OCI-LY1 (cell line): ENCODE results near the gene AMPD3.

Source experiments
- CTCF ChIP-seq: fragments of 200-600 bp; sonication (generic), shearing (Covaris generic); IDR thresholded peaks from 2 replicates; pipeline ENCODE4 v1.5.1; 2017; ENCODE audit warnings: mild to moderate bottlenecking, antibody characterized with exemption, low read length, moderate library complexity, mixed read lengths
- EZH2 ChIP-seq: fragments of 200-600 bp; sonication (generic), shearing (Covaris generic); IDR thresholded peaks from 2 replicates; pipeline ENCODE4 v1.8.0; 2017; ENCODE audit warnings: borderline replicate concordance, mixed run types, mild to moderate bottlenecking, antibody characterized with exemption, low read length, moderate library complexity, mixed read lengths

DNA sequence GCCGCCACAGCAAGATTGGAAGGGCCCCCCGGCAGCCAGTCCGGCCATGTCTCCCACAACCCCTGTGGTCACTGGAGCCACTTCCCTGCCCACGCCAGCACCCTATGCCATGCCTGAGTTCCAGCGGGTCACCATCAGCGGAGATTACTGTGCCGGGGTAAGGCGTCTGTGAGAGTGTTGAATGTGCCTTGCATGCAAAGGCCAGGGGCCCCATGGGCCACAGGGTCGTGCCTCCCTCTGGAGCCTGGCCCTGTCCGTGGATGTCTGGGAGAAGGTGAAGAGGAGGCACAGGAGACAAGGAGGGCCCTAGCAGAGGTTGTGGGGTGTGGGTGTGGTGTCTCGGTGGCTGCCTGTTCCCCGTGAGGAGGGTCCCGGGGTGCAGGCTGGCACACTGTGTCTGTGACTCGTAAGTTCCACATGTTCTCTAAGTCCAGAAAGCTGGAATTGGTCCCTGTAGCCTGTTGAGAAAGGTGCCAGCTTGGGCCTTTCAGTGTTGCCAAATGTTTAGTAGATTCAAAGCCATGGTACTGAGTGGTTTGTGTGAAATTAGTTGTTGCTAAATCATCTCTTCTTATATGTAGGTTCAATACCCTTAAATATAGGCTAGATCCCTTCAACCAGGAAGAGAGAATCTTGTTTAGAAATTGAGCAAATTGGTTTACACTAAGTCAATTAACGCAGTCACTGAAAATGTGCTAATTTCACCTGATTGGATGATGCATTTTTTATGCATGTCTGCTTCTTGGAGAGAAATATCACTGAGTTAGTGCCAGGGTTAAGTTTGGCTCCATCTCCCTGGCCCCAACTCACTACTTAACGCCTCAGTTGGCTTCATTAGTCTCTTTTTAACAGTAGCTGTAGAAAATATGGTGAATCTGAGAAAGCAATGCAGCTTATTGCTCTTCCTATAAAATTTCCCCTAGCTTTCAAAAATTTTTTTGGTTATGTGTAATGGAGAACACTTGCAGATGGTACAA, 23.8 kb downstream of the AMPD3 start:
- TF ChIP-seq CTCF (no peak), EZH2 (no peak)
